Ascending aorta (tissue), 2 donors: ENCODE data around the gene DNER. TPM values are rescaled to one million over a fixed set of nuclear protein-coding genes. Genes with fewer than 3 reads are reported as not detected.
"Not testable (repeated sequence)": the region's sequence is repeated elsewhere in the genome, so short reads cannot be mapped to it uniquely, and the experiment has no call there.

Experiments used
- DNase-seq, 2 donors: peaks; one replicate each; pipeline ENCODE4 v3.0.0-alpha.2; 2019; ENCODE audit warnings: low spot score in 2 of 2
- H3K27ac ChIP-seq, 2 donors: fragments of 200-600 bp; sonication (generic); one replicate each; pipeline ENCODE4 v1.5.1; 2016 to 2017; ENCODE audit warnings: mild to moderate bottlenecking in 1 of 2
- H3K27me3 ChIP-seq: fragments of 200-600 bp; sonication (generic); one replicate; pipeline ENCODE4 v1.5.1; 2017
- H3K36me3 ChIP-seq, 2 donors: fragments of 200-600 bp; sonication (generic); one replicate each; pipeline ENCODE4 v1.5.1; 2016
- H3K4me1 ChIP-seq, 2 donors: fragments of 200-600 bp; sonication (generic); one replicate each; pipeline ENCODE4 v1.5.1; 2016 to 2017; ENCODE audit warnings: mild to moderate bottlenecking in 1 of 2
- H3K4me3 ChIP-seq, 2 donors: fragments of 200-600 bp; sonication (generic); one replicate each; pipeline ENCODE4 v1.5.1; 2016 to 2017; ENCODE audit warnings: mild to moderate bottlenecking in 1 of 2
- H3K9me3 ChIP-seq, 2 donors: fragments of 200-600 bp; sonication (generic); one replicate each; pipeline ENCODE4 v1.5.1; 2016
- CTCF ChIP-seq, 3 experiments: fragments of 200-600 bp in 2 of 3; fragments of 450-650 bp in 1 of 3; sonication (generic) in 2 of 3; IDR thresholded peaks; one replicate each; pipeline ENCODE4 v1.5.1; 2016 to 2019; ENCODE audit warnings: antibody characterized with exemption in 3 of 3, mild to moderate bottlenecking in 1 of 3, moderate library complexity in 1 of 3
- intact Hi-C: fragments of 100-400 bp; cut with DNase I; formaldehyde crosslinking; loops from one replicate; pipeline ENCODE4 v1.15.1; 2023
- total RNA-seq: library from RNA; depleted of rRNA; stranded (reverse); fragments of >200 nt; gene quantifications from one replicate; pipeline ENCODE4 v1.1.0, GENCODE V29; 2016

DNER gene
- total RNA-seq = 1.2 TPM

DNA sequence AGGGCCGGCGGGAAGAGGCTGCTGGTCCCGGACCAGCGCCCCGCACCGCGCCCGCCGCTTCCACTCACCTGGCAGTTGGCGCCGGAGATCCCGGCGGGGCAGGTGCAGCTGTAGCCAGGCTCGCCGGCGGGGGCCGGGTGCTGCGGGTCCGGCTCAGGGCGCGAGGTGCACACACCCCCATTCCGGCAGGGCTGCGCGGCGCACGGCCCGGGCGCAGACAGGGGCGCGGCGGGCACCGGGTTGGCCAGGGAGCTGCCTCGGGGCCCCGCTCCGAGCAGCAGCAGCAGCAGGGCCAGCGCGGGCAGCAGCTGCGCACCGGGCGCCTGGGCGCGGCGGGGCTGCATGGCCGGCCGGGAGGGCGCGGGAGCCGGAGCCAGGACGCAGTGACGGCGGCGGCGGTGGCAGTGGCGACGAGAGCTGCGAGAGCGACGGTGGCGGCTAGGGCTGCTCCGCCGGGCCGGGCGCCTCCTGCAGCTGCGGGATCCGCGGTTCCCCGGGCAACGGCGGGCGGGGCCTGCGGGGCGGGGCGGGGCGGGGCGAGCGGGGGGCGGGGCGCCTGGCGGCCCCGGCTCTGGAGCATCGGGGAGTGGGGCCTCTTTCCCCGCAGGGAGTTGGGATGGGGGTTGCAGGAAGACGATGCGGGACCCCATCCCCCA, at the start of gene DNER:
TSS of gene DNER (minus strand) at position 476 of the 656 bp plus-strand sequence. CDS start at position 344, 132 bp downstream.
- H3K27me3 ChIP-seq = peaks cover 10% of the 10 kb centered on the region

DNA sequence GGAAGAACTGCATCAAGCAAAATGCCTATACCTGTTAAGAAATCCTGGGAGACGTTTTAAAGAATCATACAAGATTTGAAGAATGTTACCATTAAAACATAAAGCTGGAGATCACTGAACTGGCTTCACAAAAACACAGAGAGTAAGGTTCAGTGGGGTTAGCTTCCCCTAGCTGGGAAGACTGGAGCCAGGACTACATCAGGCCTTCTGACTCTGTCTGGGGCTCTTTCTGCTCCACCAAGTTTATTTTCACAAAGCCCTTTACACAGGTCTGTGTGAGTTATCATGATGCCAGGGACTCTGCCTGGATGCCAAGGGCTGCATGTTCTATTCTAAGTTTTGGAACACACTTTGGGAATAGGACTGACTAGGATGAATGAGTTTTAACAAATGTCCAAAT, 47.3 kb upstream of the DNER start:
- no peaks in the 10 kb centered on the region for H3K9me3 ChIP-seq
- TF ChIP-seq CTCF (IDR thresholded peaks at IDR 0.05) = no peak
- intact Hi-C loops = no loop called here
- H3K27me3 ChIP-seq = no peaks in the 10 kb centered on the region
- no peak for DNase-seq
- H3K27ac ChIP-seq = no peak overlapping the region
- no peak overlapping the region for H3K4me3 ChIP-seq
- H3K4me1 ChIP-seq = no peaks in the 10 kb centered on the region
- H3K36me3 ChIP-seq = peaks cover 16 to 35% of the 10 kb centered on the region in 2 donors

More for the DNA sequence above, at the start of gene DNER:
- H3K36me3 ChIP-seq = no peaks in the 10 kb centered on the region
- intact Hi-C loops = no loop called here
- H3K9me3 ChIP-seq = no peaks in the 10 kb centered on the region
- peak within 1 kb of the TSS; percentile 50 to 62 for H3K4me3 ChIP-seq
- DNase-seq = no peak
- no peak within 1 kb of the TSS for H3K27ac ChIP-seq
- H3K4me1 ChIP-seq = peaks cover 8 to 12% of the 10 kb centered on the region in 2 donors
- TF ChIP-seq CTCF (IDR thresholded peaks at IDR 0.05) = no peak

DNA sequence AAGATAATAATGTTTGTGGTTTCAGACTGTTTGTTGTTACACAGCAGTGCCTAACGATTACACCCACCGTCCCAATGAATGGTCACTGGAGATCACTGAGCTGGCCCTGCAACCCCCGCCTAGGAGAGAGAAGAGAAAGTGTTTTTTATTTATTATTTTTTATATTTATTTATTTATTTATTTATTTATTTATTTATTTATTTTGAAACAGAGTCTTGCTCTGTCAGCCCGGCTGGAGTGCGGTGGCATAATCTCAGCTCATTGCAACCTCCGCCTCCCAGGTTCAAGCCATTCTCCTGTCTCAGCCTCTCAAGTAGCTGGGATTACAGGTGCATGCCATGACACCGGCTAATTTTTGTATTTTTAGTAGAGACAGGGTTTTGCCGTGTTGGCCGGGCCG, 43.1 kb upstream of the DNER start:
- H3K4me3 ChIP-seq, H3K9me3 ChIP-seq, H3K27ac ChIP-seq, intact Hi-C loops, DNase-seq, H3K27me3 ChIP-seq, H3K36me3 ChIP-seq, H3K4me1 ChIP-seq: not testable (repeated sequence)

GRCh38 chr2:229752970-229753729, 38.8 kb upstream of the DNER start:
- Histone ChIP-seq H3K4me3 (no peak overlapping the region), H3K27ac (no peak overlapping the region), H3K4me1 (no peaks in the 10 kb centered on the region), H3K36me3 (no peaks in the 10 kb centered on the region), H3K9me3 (no peaks in the 10 kb centered on the region), H3K27me3 (no peaks in the 10 kb centered on the region)
- intact Hi-C loops = no loop called here
- no peak for DNase-seq
- TF ChIP-seq CTCF (IDR thresholded peaks at IDR 0.05) = no peak

GRCh38 chr2:229749779-229750178, 35.4 kb upstream of the DNER start:
- no peak overlapping the region for H3K4me3 ChIP-seq
- H3K36me3 ChIP-seq = no peaks in the 10 kb centered on the region
- H3K27ac ChIP-seq = no peak overlapping the region
- no peaks in the 10 kb centered on the region for H3K4me1 ChIP-seq
- H3K9me3 ChIP-seq = no peaks in the 10 kb centered on the region
- intact Hi-C loops = no loop called here
- H3K27me3 ChIP-seq = no peaks in the 10 kb centered on the region
- no peak for TF ChIP-seq CTCF (IDR thresholded peaks at IDR 0.05)
- DNase-seq = no peak

DNA sequence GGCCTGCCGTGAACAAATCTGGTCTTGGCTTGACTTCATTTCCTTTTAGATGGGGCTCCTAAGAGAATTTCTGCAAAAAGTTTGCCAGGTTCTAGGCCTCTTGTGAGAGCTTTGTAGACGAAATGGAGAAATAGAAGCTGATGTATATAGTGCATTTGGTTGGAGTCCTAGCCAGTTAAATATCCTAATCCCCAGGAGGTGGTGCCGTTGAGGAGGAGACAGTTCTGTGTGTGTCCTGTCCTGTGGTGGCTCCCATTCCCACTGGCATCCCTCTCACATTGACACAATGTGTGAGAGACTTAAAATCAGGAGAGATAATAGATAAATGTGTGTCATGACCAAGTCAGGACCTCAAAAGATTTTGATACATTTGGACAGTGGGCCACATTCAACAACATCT, 34.6 kb upstream of the DNER start:
- Histone ChIP-seq H3K9me3 (no peaks in the 10 kb centered on the region), H3K27me3 (no peaks in the 10 kb centered on the region), H3K4me1 (no peaks in the 10 kb centered on the region), H3K36me3 (no peaks in the 10 kb centered on the region), H3K4me3 (no peak overlapping the region), H3K27ac (no peak overlapping the region)
- DNase-seq = no peak
- intact Hi-C loops = no loop called here
- no peak for TF ChIP-seq CTCF (IDR thresholded peaks at IDR 0.05)

DNA sequence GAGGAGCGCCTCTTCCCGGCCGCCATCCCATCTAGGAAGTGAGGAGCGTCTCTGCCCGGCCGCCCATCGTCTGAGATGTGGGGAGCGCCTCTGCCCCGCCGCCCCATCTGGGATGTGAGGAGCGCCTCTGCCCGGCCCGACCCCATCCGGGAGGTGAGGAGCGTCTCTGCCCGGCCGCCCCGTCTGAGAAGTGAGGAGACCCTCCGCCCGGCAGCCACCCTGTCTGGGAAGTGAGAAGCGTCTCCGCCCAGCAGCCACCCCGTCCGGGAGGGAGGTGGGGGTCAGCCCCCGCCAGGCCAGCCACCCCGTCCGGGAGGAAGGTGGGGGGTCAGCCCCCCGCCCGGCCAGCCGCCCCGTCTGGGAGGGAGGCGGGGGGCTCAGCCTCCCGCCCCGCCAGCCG, 28.3 kb upstream of the DNER start:
- H3K4me1 ChIP-seq, intact Hi-C loops: not testable (repeated sequence)

More for the DNA sequence above, 28.3 kb upstream of the DNER start:
- H3K27me3 ChIP-seq, H3K4me3 ChIP-seq, DNase-seq, H3K36me3 ChIP-seq, H3K27ac ChIP-seq: not testable (repeated sequence)
- H3K9me3 ChIP-seq = peaks cover 0 to 16% of the 10 kb centered on the region in 2 donors
